GM12878 (cell line): ENCODE measurements around the gene UBE2E1. TPM values are rescaled to one million over a fixed set of nuclear protein-coding genes. Genes with fewer than 3 reads are reported as not detected.

ENCODE experiments used
- ATAC-seq: fragments of 200-7000 bp; cut with Tn5 transposase; 3 replicates; pipeline ENCODE4 v1.9.1; 2020; ENCODE audit warnings: mild to moderate bottlenecking, moderate library complexity
- BruUV-seq: library from RNA; stranded (reverse); fragments of 400-500 nt; replicated peaks from 2 replicates; lab custom pipeline; 2021; lab: Mats Ljungman, UMichigan
- CTCF ChIA-PET: fragments of 300-600 bp; sonication (Branson Sonifier 250); formaldehyde crosslinking; extraction: SDS; loops from one replicate; lab custom pipeline; 2021; ENCODE audit warnings: inconsistent platforms; lab: Yijun Ruan, JAX
- POLR2A ChIA-PET: fragments of 350-600 bp; formaldehyde crosslinking; extraction: SDS; loops from one replicate; lab custom pipeline; 2021; ENCODE audit warnings: inconsistent platforms; lab: Charles Lee
- RAD21 ChIA-PET: fragments of 300-600 bp; sonication (Branson Sonifier 250); formaldehyde crosslinking; loops from one replicate; lab custom pipeline; 2023; ENCODE audit warnings: antibody characterized with exemption; ENCODE audit not compliant: unreplicated experiment; lab: Charles Lee
- SMC1A ChIA-PET: fragments of 300-600 bp; sonication (Branson Sonifier 250); formaldehyde crosslinking; loops from one replicate; lab custom pipeline; 2023; ENCODE audit not compliant: unreplicated experiment, uncharacterized antibody; lab: Charles Lee
- DNase-seq: peaks from one replicate; pipeline ENCODE4 v3.0.0-alpha.2; 2011; ENCODE audit warnings: low read depth, low spot score
- FAIRE-seq: peaks from 3 replicates; lab custom pipeline; 2011; peaks lifted over from hg19 to GRCh38; lab: Jason Lieb, UNC
- H2AFZ ChIP-seq: 2 replicates; pipeline ENCODE4 v1.6.0; 2011; ENCODE audit warnings: low read depth, low read length, control low read depth; ENCODE audit not compliant: control insufficient read depth
- H3K27ac ChIP-seq: 2 replicates; pipeline ENCODE4 v1.5.1; 2011; ENCODE audit warnings: control low read depth; ENCODE audit not compliant: control insufficient read depth, insufficient read depth
- H3K27me3 ChIP-seq, 2 experiments: replicated peaks in 1 of 2; 2 replicates each; pipeline versions ENCODE4 v1.6.0 to v1.6.1; 2011; ENCODE audit warnings: low read length in 1 of 2; ENCODE audit not compliant: control insufficient read depth in 2 of 2, insufficient read depth in 2 of 2
- H3K36me3 ChIP-seq, 2 experiments: 2 replicates each; pipeline ENCODE4 v1.5.1; 2011; ENCODE audit warnings: low read length in 1 of 2; ENCODE audit not compliant: control insufficient read depth in 2 of 2, insufficient read depth in 2 of 2
- H3K4me1 ChIP-seq: 2 replicates; pipeline ENCODE4 v1.6.1; 2011; ENCODE audit warnings: mild to moderate bottlenecking, low read length, moderate library complexity, mixed read lengths; ENCODE audit not compliant: control insufficient read depth, insufficient read depth
- H3K4me2 ChIP-seq: 2 replicates; pipeline ENCODE4 v1.6.0; 2011; ENCODE audit warnings: control low read depth; ENCODE audit not compliant: control insufficient read depth, insufficient read depth
- H3K4me3 ChIP-seq: fragments of 200-600 bp; sonication (generic); 2 replicates; pipeline ENCODE4 v1.5.1; 2016
- H3K79me2 ChIP-seq: 2 replicates; pipeline ENCODE4 v1.6.0; 2011; ENCODE audit warnings: low read length; ENCODE audit not compliant: control insufficient read depth, insufficient read depth
- H3K9ac ChIP-seq: 2 replicates; pipeline ENCODE4 v1.8.0; 2011; ENCODE audit warnings: low read length, control low read depth, mixed read lengths; ENCODE audit not compliant: control insufficient read depth, insufficient read depth
- H3K9me3 ChIP-seq: replicated peaks from 3 replicates; pipeline ENCODE4 v1.5.1; 2011; ENCODE audit warnings: mild to moderate bottlenecking, low read length; ENCODE audit not compliant: control insufficient read depth, insufficient read depth
- H4K20me1 ChIP-seq: 2 replicates; pipeline ENCODE4 v1.6.0; 2011; ENCODE audit not compliant: control insufficient read depth, insufficient read depth
- CHD1 ChIP-seq: IDR thresholded peaks from 2 replicates; pipeline ENCODE4 v1.6.1; 2012; ENCODE audit warnings: low read depth, low read length, improper control_type of control experiment
- NR2F1 ChIP-seq: fragments of 450-650 bp; conservative IDR thresholded peaks from 2 replicates; pipeline ENCODE4 v1.6.1; 2017; ENCODE audit warnings: mild to moderate bottlenecking
- NRF1 ChIP-seq: conservative IDR thresholded peaks from 2 replicates; pipeline ENCODE4 v1.6.1; 2011; ENCODE audit warnings: mild to moderate bottlenecking, low read depth, low read length, improper control_type of control experiment
- PBX3 ChIP-seq: IDR thresholded peaks from 2 replicates; pipeline ENCODE4 v1.6.1; 2011; ENCODE audit warnings: mild to moderate bottlenecking, low read depth, low read length, moderate library complexity; ENCODE audit not compliant: insufficient replicate concordance
- POLR2AphosphoS2 ChIP-seq: IDR thresholded peaks from 2 replicates; pipeline ENCODE4 v1.6.1; 2011; ENCODE audit warnings: low read depth, mild to moderate bottlenecking, low read length, improper control_type of control experiment, moderate library complexity
- SIX5 ChIP-seq: IDR thresholded peaks from 2 replicates; pipeline ENCODE4 v1.6.1; 2011; ENCODE audit warnings: mild to moderate bottlenecking, low read depth, low read length, moderate library complexity; ENCODE audit not compliant: severe bottlenecking
- SPI1 ChIP-seq: IDR thresholded peaks from 2 replicates; pipeline ENCODE4 v1.6.1; 2011; ENCODE audit warnings: low read depth, mild to moderate bottlenecking, low read length, moderate library complexity, borderline replicate concordance; ENCODE audit not compliant: insufficient read depth
- WGBS: methylation state at CpG from one replicate; pipeline ENCODE4 v1.1.6; 2016; ENCODE audit warnings: low lambda C conversion rate; ENCODE audit not compliant: insufficient replicate concordance, insufficient coverage; ENCODE audit errors: missing lambda C conversion rate; 5-methylcytosine and 5-hydroxymethylcytosine counted together
- in situ Hi-C: fragments of 300-500 bp; cut with MboI; formaldehyde crosslinking; loops from 9 replicates; pipeline ENCODE4 v1.14.3; 2018; ENCODE audit warnings: mixed read lengths
- intact Hi-C: fragments of 100-400 bp; cut with micrococcal nuclease; formaldehyde crosslinking; loops from one replicate; pipeline ENCODE4 v1.14.2; 2022; ENCODE audit not compliant: unreplicated experiment
- polyA plus RNA-seq, 11 experiments: library from polyadenylated mRNA; depleted of rRNA in 4 of 11; unstranded in 6 of 11; stranded (reverse) in 5 of 11; fragments of >200 nt; fragmentation: Nextera tagmentation in 4 of 11; fragmentation: Illumina TruSeq in 1 of 11; extraction: Ambion mirVana in 4 of 11; extraction: Trizol in 1 of 11; gene quantifications; 1 replicate in 1 of 11; 2 replicates in 10 of 11; pipeline versions ENCODE4 v1.2.1 to v1.2.3, GENCODE V29; 2011 to 2016; ENCODE audit warnings: inconsistent platforms in 2 of 11, missing spikeins in 2 of 11, low read depth in 1 of 11
- total RNA-seq, 4 experiments: library from RNA; depleted of rRNA in 3 of 4; stranded (reverse); fragments of >200 nt in 3 of 4; fragmentation: Illumina TruSeq in 1 of 4; extraction: Trizol in 1 of 4; gene quantifications; 2 replicates each; pipeline versions ENCODE4 v1.2.1 to v1.2.3, GENCODE V29; 2013 to 2021
- TF ChIP-seq, protein P1 (sequence below): IDR thresholded peaks from 2 replicates; pipeline ENCODE4 v1.6.1; 2012; ENCODE audit warnings: low read depth, low read length, improper control_type of control experiment
- TF ChIP-seq, protein P2 (sequence below): fragments of 450-650 bp; IDR thresholded peaks from 2 replicates; pipeline ENCODE4 v1.6.1; 2016; ENCODE audit warnings: mild to moderate bottlenecking

UBE2E1 gene
- total and polyA plus RNA-seq, 10 of the 15 experiments (the other 5 are each of a cell fraction or from before 2014, with no cell fraction given): 18.7 to 425 (median 147) TPM

DNA sequence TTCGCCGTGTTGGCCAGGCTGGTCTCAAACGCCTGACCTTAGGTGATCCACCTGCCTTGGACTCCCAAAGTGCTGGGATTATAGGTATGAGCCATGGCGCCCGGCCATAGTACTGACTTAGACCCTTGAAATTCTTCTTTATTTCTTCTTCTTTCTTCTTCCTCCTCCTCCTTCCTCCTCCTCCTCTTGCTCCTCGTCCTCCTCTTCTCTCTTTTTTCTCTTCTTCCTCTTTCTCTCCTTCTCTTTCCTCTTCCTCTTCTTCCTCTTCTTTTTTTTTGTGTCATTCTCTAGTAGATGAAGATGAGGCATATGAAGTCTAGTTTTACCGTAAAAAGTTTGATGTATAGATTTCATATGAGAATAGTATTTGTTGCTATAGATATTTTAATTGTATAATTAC, 120.5 kb downstream of the UBE2E1 start:
- Histone ChIP-seq H3K27ac (no peak overlapping the region), H2AFZ (no peak overlapping the region), H3K4me2 (no peak overlapping the region), H3K4me3 (no peak overlapping the region), H4K20me1 (no peaks in the 10 kb centered on the region), H3K27me3 (no peaks in the 10 kb centered on the region), H3K79me2 (no peaks in the 10 kb centered on the region), H3K36me3 (peaks cover 0 to 2% of the 10 kb centered on the region in 2 experiments; a peak in 2 of 4 replicates), H3K9me3 (no peaks in the 10 kb centered on the region), H3K4me1 (no peaks in the 10 kb centered on the region), H3K9ac (no peak overlapping the region)
- 84% methylated on average over 7 of the region's 7 CpGs for WGBS
- POLR2A ChIA-PET: interaction anchor here (1.7 kb wide), 1 partner anchor 9 kb away, joined by 7 read pairs; the partner anchor contains the start of genes NKIRAS1 and RPL15
- TF ChIP-seq NR2F1 (no peak), PBX3 (no peak), POLR2AphosphoS2 (no peak), NRF1 (no peak), SIX5 (no peak), SPI1 (no peak), CHD1 (no peak)
- TF ChIP-seq, protein P1, sequence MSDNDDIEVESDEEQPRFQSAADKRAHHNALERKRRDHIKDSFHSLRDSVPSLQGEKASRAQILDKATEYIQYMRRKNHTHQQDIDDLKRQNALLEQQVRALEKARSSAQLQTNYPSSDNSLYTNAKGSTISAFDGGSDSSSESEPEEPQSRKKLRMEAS: no peak
- TF ChIP-seq, protein P2, sequence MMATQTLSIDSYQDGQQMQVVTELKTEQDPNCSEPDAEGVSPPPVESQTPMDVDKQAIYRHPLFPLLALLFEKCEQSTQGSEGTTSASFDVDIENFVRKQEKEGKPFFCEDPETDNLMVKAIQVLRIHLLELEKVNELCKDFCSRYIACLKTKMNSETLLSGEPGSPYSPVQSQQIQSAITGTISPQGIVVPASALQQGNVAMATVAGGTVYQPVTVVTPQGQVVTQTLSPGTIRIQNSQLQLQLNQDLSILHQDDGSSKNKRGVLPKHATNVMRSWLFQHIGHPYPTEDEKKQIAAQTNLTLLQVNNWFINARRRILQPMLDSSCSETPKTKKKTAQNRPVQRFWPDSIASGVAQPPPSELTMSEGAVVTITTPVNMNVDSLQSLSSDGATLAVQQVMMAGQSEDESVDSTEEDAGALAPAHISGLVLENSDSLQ: no peak
- no TSS peak for BruUV-seq
- FAIRE-seq (no peak), ATAC-seq (no peak), DNase-seq (no peak)
- RAD21 ChIA-PET: no interaction called here
- SMC1A ChIA-PET: interaction anchor here (0.8 to 1.1 kb wide), 3 partner anchors 14 to 312 kb away, joined by 3 to 4 read pairs (median 3); no protein-coding TSS in a partner anchor
- intact Hi-C loops: no loop called here
- CTCF ChIA-PET: interaction anchor here (1.2 to 2.5 kb wide), 4 partner anchors 8 to 92 kb away, joined by 3 to 8 read pairs (median 4); no protein-coding TSS in a partner anchor
- in situ Hi-C loops: loop anchor here (25.0 kb wide), 1 partner anchor 1861 kb away; the partner anchor contains the start of genes NGLY1 and OXSM
